Esophagus squamous epithelium (tissue), 5 donors: ENCODE results near the gene MAP4K3. TPM values are rescaled to one million over a fixed set of nuclear protein-coding genes. Genes with fewer than 3 reads are reported as not detected.

Source experiments
- DNase-seq: peaks from one replicate; lab custom pipeline; 2025; lab: John Stamatoyannopoulos, UW
- H3K27ac ChIP-seq, 4 donors: fragments of 200-600 bp; sonication (generic); one replicate each; pipeline ENCODE4 v1.5.1; 2016 to 2019; ENCODE audit warnings: mild to moderate bottlenecking in 1 of 4
- H3K27me3 ChIP-seq, 4 donors: fragments of 200-600 bp; sonication (generic); 1 replicate in 3 of 4; 2 replicates in 1 of 4; pipeline versions ENCODE4 v1.5.1 to v1.6.0; 2017 to 2021; ENCODE audit warnings: antibody characterized with exemption in 1 of 4
- H3K36me3 ChIP-seq, 3 donors: fragments of 200-600 bp; sonication (generic); one replicate each; pipeline ENCODE4 v1.5.1; 2016 to 2019
- H3K4me1 ChIP-seq, 3 donors: fragments of 200-600 bp; sonication (generic); one replicate each; pipeline ENCODE4 v1.5.1; 2017 to 2019
- H3K4me3 ChIP-seq, 4 donors: fragments of 200-600 bp; sonication (generic); 1 replicate in 3 of 4; 2 replicates in 1 of 4; pipeline ENCODE4 v1.5.1; 2016 to 2019; ENCODE audit warnings: mild to moderate bottlenecking in 2 of 4, moderate library complexity in 1 of 4
- H3K9me3 ChIP-seq, 3 donors: fragments of 200-600 bp; sonication (generic); one replicate each; pipeline ENCODE4 v1.5.1; 2016 to 2019
- POLR2A ChIP-seq, 4 donors: fragments of 450-650 bp; IDR thresholded peaks; one replicate each; pipeline ENCODE4 v1.6.1; 2017; ENCODE audit warnings: antibody characterized with exemption in 4 of 4, mild to moderate bottlenecking in 4 of 4, moderate library complexity in 3 of 4
- WGBS, 2 donors: methylation state at CpG; one replicate each; pipeline ENCODE4 v1.1.5; 2018; 5-methylcytosine and 5-hydroxymethylcytosine counted together
- intact Hi-C: fragments of 100-400 bp; cut with DNase I; formaldehyde crosslinking; loops from one replicate; pipeline ENCODE4 v1.15.0; 2022
- total RNA-seq, 4 donors: library from RNA; depleted of rRNA; stranded (reverse); fragments of >200 nt; gene quantifications; one replicate each; pipeline ENCODE4 v1.1.0, GENCODE V29; 2016
- TF ChIP-seq, protein P1 (sequence below), 6 experiments: fragments of 450-650 bp in 4 of 6; fragments of 200-600 bp in 2 of 6; sonication (generic) in 2 of 6; IDR thresholded peaks; one replicate each; pipeline ENCODE4 v1.5.1; 2016 to 2019; ENCODE audit warnings: antibody characterized with exemption in 6 of 6, mild to moderate bottlenecking in 4 of 6, moderate library complexity in 4 of 6
- donor health status: DM: yes; HTN: yes; CAD: no.

The MAP4K3 gene
- total RNA-seq, 4 donors from 2014 or later = 12.6 to 35.1 (median 15.8) TPM

DNA sequence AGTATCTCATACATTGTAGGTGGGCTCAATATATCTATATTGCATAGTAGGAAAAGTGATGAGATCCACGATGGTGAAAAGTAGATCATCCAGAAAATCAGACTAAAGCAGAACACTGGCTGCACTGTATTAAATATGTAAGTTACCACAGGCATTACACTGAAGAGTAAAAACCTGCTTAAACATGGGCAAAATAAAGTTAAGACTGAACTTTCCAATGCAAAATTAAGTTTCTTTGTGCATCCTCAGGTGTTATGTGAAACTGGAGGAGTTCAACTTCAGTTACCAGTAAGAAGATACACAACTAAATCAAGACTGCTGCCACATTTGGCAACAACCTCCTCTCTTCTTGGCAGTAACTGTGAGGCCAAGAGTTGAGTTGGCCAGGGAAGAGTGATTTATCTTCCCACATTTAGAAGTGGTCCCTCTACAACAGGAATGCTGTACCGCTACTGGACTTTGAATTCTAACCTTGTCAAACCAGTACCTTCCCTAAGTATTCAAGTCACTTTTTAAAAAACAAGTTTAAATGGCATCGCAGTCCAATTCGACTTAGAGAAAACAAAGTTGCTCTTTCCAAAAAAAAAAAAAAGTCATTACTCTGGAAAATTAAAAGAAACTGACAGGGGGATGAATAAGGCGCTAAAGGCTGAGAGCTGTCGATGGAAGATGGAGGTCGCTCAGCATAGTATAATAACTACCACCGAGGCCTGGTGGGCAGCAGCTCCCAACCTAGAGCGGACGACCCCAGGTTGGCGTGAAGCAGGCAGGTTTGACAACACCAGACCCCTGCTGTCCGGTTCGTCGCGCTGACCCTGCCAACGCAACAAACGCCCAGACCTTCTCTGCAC lies 1.1 kb downstream of the MAP4K3 start:
- H3K4me3 ChIP-seq = peak overlapping the region; percentile 78 to 99 (median 85)
- H3K27ac ChIP-seq = peak overlapping the region; percentile 90 to 96 (median 94)
- no peak for DNase-seq
- TF ChIP-seq POLR2A (IDR thresholded peaks at IDR 0.05) = no peak
- TF ChIP-seq, protein P1, sequence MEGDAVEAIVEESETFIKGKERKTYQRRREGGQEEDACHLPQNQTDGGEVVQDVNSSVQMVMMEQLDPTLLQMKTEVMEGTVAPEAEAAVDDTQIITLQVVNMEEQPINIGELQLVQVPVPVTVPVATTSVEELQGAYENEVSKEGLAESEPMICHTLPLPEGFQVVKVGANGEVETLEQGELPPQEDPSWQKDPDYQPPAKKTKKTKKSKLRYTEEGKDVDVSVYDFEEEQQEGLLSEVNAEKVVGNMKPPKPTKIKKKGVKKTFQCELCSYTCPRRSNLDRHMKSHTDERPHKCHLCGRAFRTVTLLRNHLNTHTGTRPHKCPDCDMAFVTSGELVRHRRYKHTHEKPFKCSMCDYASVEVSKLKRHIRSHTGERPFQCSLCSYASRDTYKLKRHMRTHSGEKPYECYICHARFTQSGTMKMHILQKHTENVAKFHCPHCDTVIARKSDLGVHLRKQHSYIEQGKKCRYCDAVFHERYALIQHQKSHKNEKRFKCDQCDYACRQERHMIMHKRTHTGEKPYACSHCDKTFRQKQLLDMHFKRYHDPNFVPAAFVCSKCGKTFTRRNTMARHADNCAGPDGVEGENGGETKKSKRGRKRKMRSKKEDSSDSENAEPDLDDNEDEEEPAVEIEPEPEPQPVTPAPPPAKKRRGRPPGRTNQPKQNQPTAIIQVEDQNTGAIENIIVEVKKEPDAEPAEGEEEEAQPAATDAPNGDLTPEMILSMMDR (IDR thresholded peaks at IDR 0.05) = no peak
- no peaks in the 10 kb centered on the region for H3K36me3 ChIP-seq
- peaks cover 8 to 84% (median 23%) of the 10 kb centered on the region in 3 donors for H3K4me1 ChIP-seq
- no peaks in the 10 kb centered on the region for H3K27me3 ChIP-seq
- 3 to 12% methylated on average over 14 to 17 of the region's 17 CpGs for WGBS, 2 donors
- intact Hi-C loops = no loop called here
- H3K9me3 ChIP-seq = no peaks in the 10 kb centered on the region

DNA sequence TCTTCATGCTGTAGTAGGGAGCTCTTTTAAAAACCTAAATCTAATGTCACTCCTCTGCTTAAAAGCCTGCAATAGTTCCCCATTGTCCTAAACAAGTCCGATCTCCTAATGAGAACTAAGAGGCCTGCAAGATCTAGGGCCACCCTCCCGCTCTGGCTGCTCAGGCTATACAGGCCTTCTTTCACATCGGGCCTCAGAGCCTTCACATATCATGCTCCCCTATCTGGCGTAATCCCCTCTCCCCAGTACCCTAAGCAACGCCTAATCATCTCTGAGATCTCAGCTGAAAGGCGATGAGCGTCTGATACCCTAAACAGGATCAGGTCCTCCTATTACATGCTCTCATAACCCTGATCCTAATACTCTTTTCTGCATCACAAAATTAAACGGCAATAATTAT lies 1.9 kb downstream of the MAP4K3 start:
- no peaks in the 10 kb centered on the region for H3K27me3 ChIP-seq
- WGBS, 2 donors = 61 to 67% methylated on average over 8 of the region's 8 CpGs
- H3K9me3 ChIP-seq = no peaks in the 10 kb centered on the region
- peaks cover 8 to 89% (median 23%) of the 10 kb centered on the region in 3 donors for H3K4me1 ChIP-seq
- peak overlapping the region in 3 of 4 donors; percentile 27 to 90 (median 56) for H3K27ac ChIP-seq
- intact Hi-C loops = no loop called here
- no peaks in the 10 kb centered on the region for H3K36me3 ChIP-seq
- no peak for TF ChIP-seq POLR2A (IDR thresholded peaks at IDR 0.05)
- no peak for DNase-seq
- peak overlapping the region; percentile 78 to 99 (median 85) for H3K4me3 ChIP-seq

DNA sequence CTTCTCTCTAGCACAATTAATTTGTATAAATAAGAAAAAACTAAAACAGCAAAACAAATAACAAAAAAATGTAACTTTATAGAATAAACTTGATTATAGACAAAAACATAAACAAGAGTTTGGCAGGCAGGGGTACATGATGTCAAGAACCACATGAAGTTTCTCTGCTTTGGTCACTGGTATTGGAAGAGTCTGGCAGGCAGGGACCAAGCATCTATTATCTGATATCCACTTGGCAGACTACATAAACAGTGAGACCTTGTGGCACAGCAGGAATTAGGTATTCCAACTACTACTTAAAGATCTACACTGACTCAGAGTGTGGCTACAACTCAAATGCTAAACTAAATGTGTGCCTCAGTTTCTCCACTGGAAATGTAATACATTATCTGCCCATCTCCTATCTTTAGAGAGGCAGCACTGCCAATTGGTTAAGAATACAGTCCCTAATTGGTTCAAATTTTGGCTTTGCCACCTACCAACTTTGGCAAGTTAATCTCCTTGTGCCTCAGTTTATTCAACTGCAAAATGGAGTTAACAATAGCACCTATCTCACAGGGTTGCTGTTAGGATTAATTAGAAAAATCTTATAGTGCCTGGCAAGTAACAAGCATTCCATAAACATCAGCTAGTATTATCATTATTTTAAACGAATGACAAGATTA lies 2.7 kb downstream of the MAP4K3 start:
- TF ChIP-seq POLR2A (IDR thresholded peaks at IDR 0.05) = no peak
- TF ChIP-seq, protein P1 (IDR thresholded peaks at IDR 0.05) = no peak

DNA sequence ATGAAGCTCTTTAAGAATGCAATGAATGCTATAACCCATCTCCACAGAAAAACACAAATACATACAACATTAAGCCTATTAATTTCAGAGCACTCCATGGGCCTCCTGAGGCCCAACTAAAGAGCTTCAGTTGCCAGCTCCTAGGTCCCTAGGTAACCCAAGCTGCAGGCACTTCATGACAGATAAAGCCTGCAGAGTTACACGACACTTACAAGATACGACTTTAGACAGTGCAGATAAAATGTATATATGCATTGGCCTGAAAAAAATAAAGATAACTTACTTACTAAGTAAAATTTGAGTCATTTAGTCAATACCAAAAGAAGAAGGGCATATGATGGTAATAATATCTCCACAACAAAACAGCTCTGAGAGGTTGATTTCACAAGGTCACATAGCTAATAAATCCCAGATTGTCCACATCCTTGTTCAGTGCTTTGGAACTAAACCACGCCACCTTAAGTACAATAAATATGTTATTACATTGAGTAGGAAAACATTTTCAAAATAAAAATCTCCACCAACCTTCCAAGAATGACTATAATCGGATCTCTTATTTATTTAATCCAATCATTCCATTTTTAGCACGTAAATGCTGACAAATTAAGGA lies 3.4 kb downstream of the MAP4K3 start:
- WGBS, 2 donors = 68 to 83% methylated on average over 5 of the region's 5 CpGs
- peak overlapping the region in 1 of 4 donors; percentile 90 for H3K4me3 ChIP-seq
- TF ChIP-seq POLR2A (IDR thresholded peaks at IDR 0.05) = no peak
- TF ChIP-seq, protein P1 (IDR thresholded peaks at IDR 0.05) = no peak
- H3K36me3 ChIP-seq = no peaks in the 10 kb centered on the region
- no peaks in the 10 kb centered on the region for H3K27me3 ChIP-seq
- H3K9me3 ChIP-seq = no peaks in the 10 kb centered on the region
- no peak for DNase-seq
- intact Hi-C loops = no loop called here
- no peak overlapping the region for H3K27ac ChIP-seq
- H3K4me1 ChIP-seq = peaks cover 8 to 73% (median 10%) of the 10 kb centered on the region in 3 donors

More for the DNA sequence above, 2.7 kb downstream of the MAP4K3 start:
- no peaks in the 10 kb centered on the region for H3K36me3 ChIP-seq
- H3K9me3 ChIP-seq = no peaks in the 10 kb centered on the region
- H3K4me3 ChIP-seq = peak overlapping the region in 2 of 4 donors; percentile 80 to 90
- 33 to 57% methylated on average over 1 of the region's 1 CpG for WGBS, 2 donors
- no peaks in the 10 kb centered on the region for H3K27me3 ChIP-seq
- peaks cover 8 to 80% (median 17%) of the 10 kb centered on the region in 3 donors for H3K4me1 ChIP-seq
- DNase-seq = no peak
- intact Hi-C loops = no loop called here
- no peak overlapping the region for H3K27ac ChIP-seq

DNA sequence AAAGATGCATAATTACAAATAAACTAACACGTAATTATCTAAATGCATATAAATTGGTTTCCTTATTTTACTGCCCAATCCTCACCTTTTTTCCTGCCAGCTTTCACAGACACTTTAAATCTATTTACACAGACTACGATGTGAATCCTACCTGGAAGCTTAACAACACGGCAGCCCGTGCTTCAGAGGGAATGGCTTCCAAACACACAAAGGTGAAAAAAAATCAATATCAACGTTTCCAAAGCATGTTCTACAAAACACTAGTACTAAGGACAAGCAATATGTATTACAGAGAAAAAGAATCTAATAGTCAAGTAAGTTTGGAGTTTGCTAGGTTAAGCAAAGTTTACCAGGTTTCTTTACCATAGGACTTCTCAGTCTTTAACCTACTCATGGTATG lies 4.4 kb downstream of the MAP4K3 start:
- H3K4me1 ChIP-seq = peaks cover 8 to 63% (median 10%) of the 10 kb centered on the region in 3 donors
- intact Hi-C loops = no loop called here
- DNase-seq = no peak
- 73 to 85% methylated on average over 5 of the region's 5 CpGs for WGBS, 2 donors
- H3K36me3 ChIP-seq = no peaks in the 10 kb centered on the region
- H3K9me3 ChIP-seq = no peaks in the 10 kb centered on the region
- TF ChIP-seq, protein P1 (IDR thresholded peaks at IDR 0.05) = no peak
- no peak for TF ChIP-seq POLR2A (IDR thresholded peaks at IDR 0.05)
- no peak overlapping the region for H3K4me3 ChIP-seq
- H3K27me3 ChIP-seq = no peaks in the 10 kb centered on the region
- H3K27ac ChIP-seq = no peak overlapping the region
